Sigmoid colon (tissue), 7 donors: Measurements from ENCODE around the gene XRN2. TPM values are rescaled to one million over a fixed set of nuclear protein-coding genes. Genes with fewer than 3 reads are reported as not detected.

Experiments used
- DNase-seq: peaks from one replicate; pipeline ENCODE4 v3.0.0-alpha.2; 2019
- H3K27ac ChIP-seq, 4 donors: fragments of 200-600 bp; sonication (generic); one replicate each; pipeline ENCODE4 v1.5.1; 2016 to 2019; ENCODE audit warnings: mild to moderate bottlenecking in 1 of 4
- H3K27me3 ChIP-seq, 3 donors: fragments of 200-600 bp; sonication (generic); one replicate each; pipeline ENCODE4 v1.5.1; 2019; ENCODE audit warnings: mild to moderate bottlenecking in 1 of 3
- H3K36me3 ChIP-seq, 4 donors: fragments of 200-600 bp; sonication (generic); one replicate each; pipeline ENCODE4 v1.5.1; 2016 to 2019
- H3K4me1 ChIP-seq, 4 donors: fragments of 200-600 bp; sonication (generic); one replicate each; pipeline ENCODE4 v1.5.1; 2017 to 2019
- H3K4me3 ChIP-seq, 4 donors: fragments of 200-600 bp; sonication (generic); one replicate each; pipeline ENCODE4 v1.5.1; 2017 to 2019; ENCODE audit warnings: mild to moderate bottlenecking in 2 of 4, moderate library complexity in 1 of 4
- H3K9me3 ChIP-seq, 4 donors: fragments of 200-600 bp in 3 of 4; sonication (generic) in 3 of 4; one replicate each; pipeline versions ENCODE4 v1.5.1 to v1.6.1; 2013 to 2019
- EP300 ChIP-seq, 4 donors: sonication (generic); formaldehyde crosslinking; IDR thresholded peaks; one replicate each; pipeline ENCODE4 v1.6.1; 2017; ENCODE audit warnings: antibody characterized with exemption in 4 of 4
- POLR2A ChIP-seq, 2 donors: fragments of 450-650 bp; IDR thresholded peaks; one replicate each; pipeline ENCODE4 v1.6.1; 2016; ENCODE audit warnings: antibody characterized with exemption in 2 of 2, mild to moderate bottlenecking in 2 of 2, moderate library complexity in 2 of 2
- POLR2AphosphoS5 ChIP-seq, 4 donors: sonication (generic); formaldehyde crosslinking; IDR thresholded peaks; one replicate each; pipeline ENCODE4 v1.6.1; 2017; ENCODE audit warnings: antibody characterized with exemption in 4 of 4
- WGBS, 2 donors: extraction: QIAGEN DNeasy Blood & Tissue Kit; methylation state at CpG; one replicate each; pipeline ENCODE4 v1.1.7; 2013; 5-methylcytosine and 5-hydroxymethylcytosine counted together
- intact Hi-C: fragments of 100-400 bp; cut with DNase I; formaldehyde crosslinking; loops from one replicate; pipeline ENCODE4 v1.15.1; 2023
- polyA plus RNA-seq, 3 donors: library from polyadenylated mRNA; stranded (reverse); fragments of 200-250 nt; gene quantifications; one replicate each; pipeline ENCODE4 v1.2.3, GENCODE V29; 2013
- total RNA-seq, 4 donors: library from RNA; depleted of rRNA; stranded (reverse); fragments of >200 nt; gene quantifications; one replicate each; pipeline ENCODE4 v1.1.0, GENCODE V29; 2016
- TF ChIP-seq, protein P1 (sequence below), 4 experiments: fragments of 450-650 bp in 3 of 4; fragments of 200-600 bp in 1 of 4; IDR thresholded peaks; one replicate each; pipeline ENCODE4 v1.5.1; 2016 to 2019; ENCODE audit warnings: antibody characterized with exemption in 4 of 4, mild to moderate bottlenecking in 3 of 4, moderate library complexity in 2 of 4
- donor health status: healthy with polysubstance abuse.
- donor health status: Bipolar disorder and iron deficiency.
- donor health status: healthy.

XRN2 gene
- total and polyA plus RNA-seq, 7 donors: 21.0 to 79.8 (median 53.5) TPM

DNA sequence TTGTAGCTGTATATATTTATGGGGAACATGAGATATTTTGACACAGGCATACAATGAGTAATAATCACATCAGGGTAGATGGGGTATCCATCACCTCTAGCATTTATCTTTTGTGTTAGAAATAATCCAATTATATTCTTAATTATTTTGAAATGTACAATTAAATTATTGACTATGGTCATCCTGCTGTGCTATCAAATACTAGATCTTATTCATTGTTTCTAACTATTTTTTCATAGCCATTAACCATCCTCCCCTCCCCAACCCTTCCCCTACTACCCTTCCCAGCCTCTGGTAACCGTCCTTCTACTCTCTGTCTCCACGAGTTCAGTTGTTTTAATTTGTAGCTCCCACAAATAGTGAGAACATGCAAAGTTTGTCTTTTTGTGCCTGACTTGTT, 65.7 kb downstream of the XRN2 start:
- H3K4me3 ChIP-seq: no peak overlapping the region
- peaks cover 0 to 3% (median 1%) of the 10 kb centered on the region in 4 donors for H3K4me1 ChIP-seq
- intact Hi-C loops: loop anchor here (10.0 kb wide), 1 partner anchor 134 kb away; no protein-coding TSS in a partner anchor
- TF ChIP-seq, protein P1, sequence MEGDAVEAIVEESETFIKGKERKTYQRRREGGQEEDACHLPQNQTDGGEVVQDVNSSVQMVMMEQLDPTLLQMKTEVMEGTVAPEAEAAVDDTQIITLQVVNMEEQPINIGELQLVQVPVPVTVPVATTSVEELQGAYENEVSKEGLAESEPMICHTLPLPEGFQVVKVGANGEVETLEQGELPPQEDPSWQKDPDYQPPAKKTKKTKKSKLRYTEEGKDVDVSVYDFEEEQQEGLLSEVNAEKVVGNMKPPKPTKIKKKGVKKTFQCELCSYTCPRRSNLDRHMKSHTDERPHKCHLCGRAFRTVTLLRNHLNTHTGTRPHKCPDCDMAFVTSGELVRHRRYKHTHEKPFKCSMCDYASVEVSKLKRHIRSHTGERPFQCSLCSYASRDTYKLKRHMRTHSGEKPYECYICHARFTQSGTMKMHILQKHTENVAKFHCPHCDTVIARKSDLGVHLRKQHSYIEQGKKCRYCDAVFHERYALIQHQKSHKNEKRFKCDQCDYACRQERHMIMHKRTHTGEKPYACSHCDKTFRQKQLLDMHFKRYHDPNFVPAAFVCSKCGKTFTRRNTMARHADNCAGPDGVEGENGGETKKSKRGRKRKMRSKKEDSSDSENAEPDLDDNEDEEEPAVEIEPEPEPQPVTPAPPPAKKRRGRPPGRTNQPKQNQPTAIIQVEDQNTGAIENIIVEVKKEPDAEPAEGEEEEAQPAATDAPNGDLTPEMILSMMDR (IDR thresholded peaks at IDR 0.05): no peak
- no peak for TF ChIP-seq POLR2A (IDR thresholded peaks at IDR 0.05)
- no peak for TF ChIP-seq EP300 (IDR thresholded peaks at IDR 0.05)
- TF ChIP-seq POLR2AphosphoS5 (IDR thresholded peaks at IDR 0.05): no peak
- no peaks in the 10 kb centered on the region for H3K9me3 ChIP-seq
- DNase-seq: no peak
- peaks cover 0 to 59% (median 5%) of the 10 kb centered on the region in 4 donors for H3K36me3 ChIP-seq
- no peaks in the 10 kb centered on the region for H3K27me3 ChIP-seq
- no peak overlapping the region for H3K27ac ChIP-seq
- 49 to 99% methylated on average over 2 of the region's 2 CpGs for WGBS, 2 donors

DNA sequence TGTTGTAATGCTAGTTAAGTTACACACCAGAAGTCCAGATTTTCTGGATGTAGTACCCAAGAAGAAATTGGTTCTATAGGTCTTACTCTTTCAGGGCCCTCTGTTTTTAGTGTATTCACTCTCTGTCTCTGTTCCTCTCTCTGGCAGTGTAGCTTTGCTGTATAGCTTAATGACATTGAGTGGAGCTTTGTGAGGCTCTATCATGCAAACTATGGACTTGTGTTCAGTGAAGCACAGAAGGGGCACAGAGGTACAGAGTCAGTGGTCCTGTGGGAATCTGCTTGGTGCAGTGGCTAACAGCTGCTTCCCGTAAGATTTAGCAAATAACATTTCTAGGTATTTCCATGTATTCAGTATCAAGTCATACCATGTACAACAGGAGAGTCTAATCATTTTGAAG, 68.1 kb downstream of the XRN2 start:
- H3K36me3 ChIP-seq: peaks cover 0 to 46% (median 5%) of the 10 kb centered on the region in 4 donors
- no peaks in the 10 kb centered on the region for H3K9me3 ChIP-seq
- H3K27ac ChIP-seq: no peak overlapping the region
- H3K4me1 ChIP-seq: peaks cover 0 to 3% (median 1%) of the 10 kb centered on the region in 4 donors
- intact Hi-C loops: loop anchor here (5.0 kb wide), 1 partner anchor 39 kb away; no protein-coding TSS in a partner anchor
- DNase-seq: no peak
- H3K27me3 ChIP-seq: no peaks in the 10 kb centered on the region
- TF ChIP-seq, protein P1 (IDR thresholded peaks at IDR 0.05): no peak
- TF ChIP-seq EP300 (IDR thresholded peaks at IDR 0.05) (no peak), POLR2A (IDR thresholded peaks at IDR 0.05) (no peak), POLR2AphosphoS5 (IDR thresholded peaks at IDR 0.05) (no peak)
- H3K4me3 ChIP-seq: no peak overlapping the region
- 95% methylated on average over 1 of the region's 1 CpG for WGBS, 2 donors

DNA sequence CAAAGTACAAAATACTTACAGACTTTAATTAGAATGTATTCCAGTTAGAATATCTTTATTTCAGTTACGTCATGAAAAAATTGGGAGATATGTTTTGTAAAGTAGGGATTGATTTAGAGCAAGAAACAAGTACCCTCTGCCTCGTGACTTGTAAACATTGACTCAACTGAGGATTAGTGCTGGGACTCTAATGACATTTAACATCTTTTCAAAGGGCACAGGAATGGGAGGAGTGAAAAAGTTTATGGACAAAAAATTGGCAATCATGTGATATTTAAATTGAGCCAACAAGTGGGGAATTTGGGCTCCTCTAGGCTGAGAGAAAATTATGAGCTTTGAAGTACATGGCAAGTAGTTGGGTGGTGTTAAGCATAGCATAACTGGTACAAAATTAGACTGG, 68.9 kb downstream of the XRN2 start:
- peaks cover 0 to 41% (median 3%) of the 10 kb centered on the region in 4 donors for H3K36me3 ChIP-seq
- no peaks in the 10 kb centered on the region for H3K27me3 ChIP-seq
- DNase-seq: no peak
- intact Hi-C loops: loop anchor here (5.0 kb wide), 1 partner anchor 40 kb away; no protein-coding TSS in a partner anchor
- H3K27ac ChIP-seq: no peak overlapping the region
- TF ChIP-seq POLR2AphosphoS5 (IDR thresholded peaks at IDR 0.05) (no peak), POLR2A (IDR thresholded peaks at IDR 0.05) (no peak), EP300 (IDR thresholded peaks at IDR 0.05) (no peak)
- TF ChIP-seq, protein P1 (IDR thresholded peaks at IDR 0.05): no peak
- H3K4me1 ChIP-seq: peaks cover 0 to 3% (median 1%) of the 10 kb centered on the region in 4 donors
- no peak overlapping the region for H3K4me3 ChIP-seq
- 82 to 84% methylated on average over 2 of the region's 2 CpGs for WGBS, 2 donors
- no peaks in the 10 kb centered on the region for H3K9me3 ChIP-seq

DNA sequence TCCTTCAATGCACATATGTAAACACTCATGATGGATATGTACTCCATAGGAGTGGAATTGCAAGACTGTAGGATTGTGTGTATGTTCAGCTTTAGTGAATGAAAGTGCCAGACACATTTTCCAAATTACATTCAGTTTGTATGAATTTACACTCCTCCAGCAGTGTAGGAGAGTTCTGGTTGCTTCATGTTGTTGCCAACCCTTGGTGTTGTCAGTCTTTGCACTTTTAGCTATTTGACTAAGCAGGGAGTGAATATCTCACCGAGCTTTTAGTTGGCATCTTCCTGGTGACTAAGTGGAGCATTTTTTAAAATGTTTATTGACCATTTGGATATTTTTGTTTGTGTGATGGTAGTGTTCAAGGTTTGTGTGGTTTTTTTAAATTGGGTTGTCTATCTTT, 70.3 kb downstream of the XRN2 start:
- H3K4me3 ChIP-seq: no peak overlapping the region
- H3K4me1 ChIP-seq: peaks cover 0 to 3% (median 1%) of the 10 kb centered on the region in 4 donors
- TF ChIP-seq POLR2AphosphoS5 (IDR thresholded peaks at IDR 0.05) (no peak), POLR2A (IDR thresholded peaks at IDR 0.05) (no peak), EP300 (IDR thresholded peaks at IDR 0.05) (no peak)
- TF ChIP-seq, protein P1 (IDR thresholded peaks at IDR 0.05): no peak
- no peak overlapping the region for H3K27ac ChIP-seq
- intact Hi-C loops: loop anchor here (5.0 kb wide), 1 partner anchor 41 kb away; no protein-coding TSS in a partner anchor
- WGBS, 2 donors: 69 to 83% methylated on average over 1 of the region's 1 CpG
- H3K36me3 ChIP-seq: peaks cover 0 to 31% (median 3%) of the 10 kb centered on the region in 4 donors
- no peaks in the 10 kb centered on the region for H3K27me3 ChIP-seq
- H3K9me3 ChIP-seq: no peaks in the 10 kb centered on the region
- DNase-seq: no peak

DNA sequence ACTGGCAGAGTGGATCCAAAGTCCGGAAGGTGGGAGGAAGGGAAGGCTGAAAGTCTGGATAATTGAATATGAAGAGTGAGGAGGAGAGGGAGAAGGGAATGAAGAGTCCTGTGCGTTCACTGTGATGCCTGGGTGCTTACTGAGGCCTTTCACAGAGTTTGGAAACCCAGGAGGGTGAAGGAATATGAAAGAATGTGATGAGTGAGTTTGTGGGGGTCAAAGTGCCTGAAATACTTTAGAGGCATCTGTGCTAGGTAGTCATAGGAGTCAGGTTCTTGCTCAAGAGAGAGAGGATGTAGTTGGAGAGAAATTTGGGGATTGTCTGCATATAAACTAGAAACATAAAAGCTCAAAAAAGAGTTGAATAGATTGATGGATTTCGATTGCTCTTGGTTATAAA, 73.5 kb downstream of the XRN2 start:
- TF ChIP-seq, protein P1 (IDR thresholded peaks at IDR 0.05): no peak
- TF ChIP-seq POLR2AphosphoS5 (IDR thresholded peaks at IDR 0.05) (no peak), POLR2A (IDR thresholded peaks at IDR 0.05) (no peak), EP300 (IDR thresholded peaks at IDR 0.05) (no peak)
- no peak overlapping the region for H3K4me3 ChIP-seq
- H3K4me1 ChIP-seq: peaks cover 0 to 3% (median 1%) of the 10 kb centered on the region in 4 donors
- DNase-seq: no peak
- 93 to 97% methylated on average over 3 of the region's 3 CpGs for WGBS, 2 donors
- no peaks in the 10 kb centered on the region for H3K27me3 ChIP-seq
- intact Hi-C loops: no loop called here
- H3K36me3 ChIP-seq: peaks cover 0 to 24% (median 0%) of the 10 kb centered on the region in 4 donors
- no peak overlapping the region for H3K27ac ChIP-seq
- no peaks in the 10 kb centered on the region for H3K9me3 ChIP-seq
